ENCODE results near the gene PLK4. TPM values are rescaled to one million over a fixed set of nuclear protein-coding genes. Genes with fewer than 3 reads are reported as not detected.
"Not testable (repeated sequence)": the region's sequence is repeated elsewhere in the genome, so short reads cannot be mapped to it uniquely, and the experiment has no call there.

Gene PLK4
- total RNA-seq, 1 experiment from 2014 or later: 40.2 TPM

DNA sequence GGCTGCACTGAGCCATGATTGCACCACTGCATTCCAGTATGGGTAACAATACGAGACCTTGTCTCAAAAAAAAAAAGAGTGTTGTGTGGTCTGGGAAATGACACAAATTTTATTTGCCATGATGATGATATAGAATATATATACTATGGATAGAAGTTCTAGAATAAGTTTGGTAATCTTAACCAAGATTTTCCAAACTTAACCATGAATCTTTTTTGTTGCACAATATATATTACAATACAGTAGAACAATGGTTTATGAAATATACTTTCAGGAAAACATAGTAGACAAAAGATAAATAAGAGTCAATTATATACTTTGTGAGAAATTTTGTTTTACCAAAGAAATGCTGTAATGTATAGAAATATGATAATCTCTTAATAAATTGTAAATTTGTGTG, 49.5 kb downstream of the PLK4 start:
- H2BK120ac ChIP-seq (ENCODE audit: low read depth, low read length, poor library complexity, severe bottlenecking): no peak overlapping the region
- no peaks in the 10 kb centered on the region for H3K9me3 Mint-ChIP-seq
- H3K27ac ChIP-seq (ENCODE audit: insufficient read length, low read depth, low read length): no peak overlapping the region
- H3K79me2 ChIP-seq (ENCODE audit: insufficient read depth, low read length): no peaks in the 10 kb centered on the region
- H4K91ac ChIP-seq (ENCODE audit: insufficient read length, low read depth, low read length): no peak overlapping the region
- H3K4me1 ChIP-seq (ENCODE audit: insufficient read depth, low read length): no peaks in the 10 kb centered on the region
- H3K9me3 ChIP-seq (ENCODE audit: control insufficient read depth, low read depth, low read length): no peaks in the 10 kb centered on the region
- no peak overlapping the region for H2AFZ ChIP-seq (ENCODE audit: low read length)
- H3K23me2 ChIP-seq (ENCODE audit: insufficient read length, low read depth, low read length, poor library complexity, severe bottlenecking): no peaks in the 10 kb centered on the region
- TF ChIP-seq CTCF (conservative IDR thresholded peaks at IDR 0.05): no peak
- no peak overlapping the region for H2BK12ac ChIP-seq (ENCODE audit: insufficient read length, low read depth, low read length)
- H3K27me3 ChIP-seq (ENCODE audit: insufficient read depth, low read length): no peaks in the 10 kb centered on the region
- no peak overlapping the region for H2BK5ac ChIP-seq (ENCODE audit: insufficient read length, low read length)
- H3K23ac ChIP-seq (ENCODE audit: insufficient read length, low read depth, low read length): no peak overlapping the region
- no peak overlapping the region for H3K27ac Mint-ChIP-seq
- H3T11ph ChIP-seq (ENCODE audit: low read length): no peak overlapping the region
- H2BK20ac ChIP-seq (ENCODE audit: low read depth, low read length, poor library complexity, severe bottlenecking): no peak overlapping the region
- H3K79me1 ChIP-seq (ENCODE audit: insufficient read depth, low read depth, low read length, poor library complexity, severe bottlenecking): no peaks in the 10 kb centered on the region
- H3K27me3 Mint-ChIP-seq (ENCODE audit: low read depth): no peaks in the 10 kb centered on the region
- WGBS (ENCODE audit: extremely low coverage, insufficient read length, low lambda C conversion rate): no CpG with 5 or more reads among the region's 1 CpG
- H3K36me3 Mint-ChIP-seq (ENCODE audit: insufficient read depth in 1 of 3, low read depth in 3 of 3): peaks cover 6 to 18% (median 13%) of the 10 kb centered on the region in 3 experiments
- H3K9ac ChIP-seq (ENCODE audit: extremely low read depth, insufficient read length, low read length): no peak overlapping the region
- DNase-seq: no peak
- no peak overlapping the region for H3K4me2 ChIP-seq (ENCODE audit: insufficient read depth, insufficient read length, low read length)
- H3K4me3 Mint-ChIP-seq: no peak overlapping the region
- H3K4ac ChIP-seq (ENCODE audit: low read depth, low read length): no peak overlapping the region
- H2BK15ac ChIP-seq (ENCODE audit: low read depth, low read length): no peak overlapping the region
- H3K4me1 Mint-ChIP-seq: no peaks in the 10 kb centered on the region
- no peak overlapping the region for H3K14ac ChIP-seq (ENCODE audit: insufficient read depth, low read length)
- no peak overlapping the region for H3K18ac ChIP-seq (ENCODE audit: insufficient read length, low read depth, low read length)
- no peak overlapping the region for H3K56ac ChIP-seq (ENCODE audit: insufficient read length, low read depth, low read length)
- no peaks in the 10 kb centered on the region for H4K20me1 ChIP-seq (ENCODE audit: control insufficient read depth, insufficient read depth, insufficient read length)
- H2AK5ac ChIP-seq (ENCODE audit: insufficient read length, low read length): no peak overlapping the region
- no peak overlapping the region for H4K5ac ChIP-seq (ENCODE audit: insufficient read length, low read depth, low read length)
- H4K8ac ChIP-seq (replicated peaks; ENCODE audit: insufficient read length, low read depth, low read length): no peak overlapping the region

DNA sequence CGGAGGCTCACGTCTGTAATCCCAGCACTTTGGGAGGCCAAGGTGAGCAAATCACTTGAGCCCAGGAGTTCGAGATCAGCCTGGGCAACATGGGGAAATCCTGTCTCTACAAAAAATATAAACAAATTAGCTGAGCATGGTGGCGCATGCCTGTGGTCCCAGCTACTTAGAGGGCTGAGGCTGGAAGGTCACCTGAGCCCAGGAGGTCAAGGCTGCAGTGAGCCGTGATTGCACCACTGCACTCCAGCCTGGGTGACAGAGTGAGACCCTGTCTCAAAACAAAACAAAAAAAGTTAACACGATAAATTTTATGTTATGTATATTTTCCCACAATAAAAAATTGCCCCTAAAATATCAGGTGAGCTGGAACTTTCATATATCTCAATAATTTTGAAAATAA, 51.1 kb downstream of the PLK4 start:
- not testable (repeated sequence) for H3K79me2 ChIP-seq (ENCODE audit: insufficient read depth, low read length); H2BK120ac ChIP-seq (ENCODE audit: low read depth, low read length, poor library complexity, severe bottlenecking); H4K8ac ChIP-seq (replicated peaks; ENCODE audit: insufficient read length, low read depth, low read length); H4K5ac ChIP-seq (ENCODE audit: insufficient read length, low read depth, low read length); H3K4me1 Mint-ChIP-seq; H4K20me1 ChIP-seq (ENCODE audit: control insufficient read depth, insufficient read depth, insufficient read length); H3K18ac ChIP-seq (ENCODE audit: insufficient read length, low read depth, low read length); H2AK5ac ChIP-seq (ENCODE audit: insufficient read length, low read length); H3K56ac ChIP-seq (ENCODE audit: insufficient read length, low read depth, low read length); H3K27me3 ChIP-seq (ENCODE audit: insufficient read depth, low read length); H3K36me3 Mint-ChIP-seq (ENCODE audit: insufficient read depth in 1 of 3, low read depth in 3 of 3); H3K4ac ChIP-seq (ENCODE audit: low read depth, low read length); H3K4me2 ChIP-seq (ENCODE audit: insufficient read depth, insufficient read length, low read length); H2AFZ ChIP-seq (ENCODE audit: low read length); H2BK5ac ChIP-seq (ENCODE audit: insufficient read length, low read length); H3K9ac ChIP-seq (ENCODE audit: extremely low read depth, insufficient read length, low read length); H3K79me1 ChIP-seq (ENCODE audit: insufficient read depth, low read depth, low read length, poor library complexity, severe bottlenecking); H3K27me3 Mint-ChIP-seq (ENCODE audit: low read depth); H3K27ac ChIP-seq (ENCODE audit: insufficient read length, low read depth, low read length); H2BK20ac ChIP-seq (ENCODE audit: low read depth, low read length, poor library complexity, severe bottlenecking); H3T11ph ChIP-seq (ENCODE audit: low read length); H3K4me3 Mint-ChIP-seq; H4K91ac ChIP-seq (ENCODE audit: insufficient read length, low read depth, low read length); H3K9me3 ChIP-seq (ENCODE audit: control insufficient read depth, low read depth, low read length); H3K23me2 ChIP-seq (ENCODE audit: insufficient read length, low read depth, low read length, poor library complexity, severe bottlenecking); H3K23ac ChIP-seq (ENCODE audit: insufficient read length, low read depth, low read length); H3K27ac Mint-ChIP-seq; H3K14ac ChIP-seq (ENCODE audit: insufficient read depth, low read length); H2BK12ac ChIP-seq (ENCODE audit: insufficient read length, low read depth, low read length); H3K4me1 ChIP-seq (ENCODE audit: insufficient read depth, low read length); H3K9me3 Mint-ChIP-seq; DNase-seq; H2BK15ac ChIP-seq (ENCODE audit: low read depth, low read length)
- WGBS (ENCODE audit: extremely low coverage, insufficient read length, low lambda C conversion rate): no CpG with 5 or more reads among the region's 6 CpGs

Measured in H9 (cell line).